Activated CD4-positive, CD25-positive, alpha-beta regulatory T cell treated with anti-CD3 and anti-CD28 coated beads, Interleukin-2, amount 50 U/mL, for 72 hours (primary cell): Measurements from ENCODE around the gene TJP1.
"Not testable (repeated sequence)": the region's sequence is repeated elsewhere in the genome, so short reads cannot be mapped to it uniquely, and the experiment has no call there.

Source experiments
- DNase-seq: peaks from one replicate; pipeline ENCODE4 v3.0.0; 2021

TJP1 gene

DNA sequence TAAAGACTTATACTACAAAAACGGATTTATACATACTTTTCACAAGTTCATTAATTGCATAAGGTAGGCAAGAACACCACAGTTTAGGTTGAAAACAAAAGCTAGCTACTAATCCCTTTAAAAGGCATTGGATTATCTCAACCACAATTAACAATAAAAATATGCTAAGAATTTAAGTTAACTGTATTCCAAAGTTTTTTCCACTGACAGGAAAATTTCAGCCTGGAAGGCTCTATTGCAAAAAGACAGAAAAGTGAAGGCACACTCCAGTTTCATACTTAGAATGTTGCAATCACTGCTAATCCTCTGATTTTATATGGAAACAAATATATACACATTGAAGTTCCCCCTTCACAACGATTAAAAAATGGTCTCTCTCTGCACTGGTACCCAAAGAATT lies 71.5 kb downstream of the TJP1 start:
- no peak for DNase-seq

DNA sequence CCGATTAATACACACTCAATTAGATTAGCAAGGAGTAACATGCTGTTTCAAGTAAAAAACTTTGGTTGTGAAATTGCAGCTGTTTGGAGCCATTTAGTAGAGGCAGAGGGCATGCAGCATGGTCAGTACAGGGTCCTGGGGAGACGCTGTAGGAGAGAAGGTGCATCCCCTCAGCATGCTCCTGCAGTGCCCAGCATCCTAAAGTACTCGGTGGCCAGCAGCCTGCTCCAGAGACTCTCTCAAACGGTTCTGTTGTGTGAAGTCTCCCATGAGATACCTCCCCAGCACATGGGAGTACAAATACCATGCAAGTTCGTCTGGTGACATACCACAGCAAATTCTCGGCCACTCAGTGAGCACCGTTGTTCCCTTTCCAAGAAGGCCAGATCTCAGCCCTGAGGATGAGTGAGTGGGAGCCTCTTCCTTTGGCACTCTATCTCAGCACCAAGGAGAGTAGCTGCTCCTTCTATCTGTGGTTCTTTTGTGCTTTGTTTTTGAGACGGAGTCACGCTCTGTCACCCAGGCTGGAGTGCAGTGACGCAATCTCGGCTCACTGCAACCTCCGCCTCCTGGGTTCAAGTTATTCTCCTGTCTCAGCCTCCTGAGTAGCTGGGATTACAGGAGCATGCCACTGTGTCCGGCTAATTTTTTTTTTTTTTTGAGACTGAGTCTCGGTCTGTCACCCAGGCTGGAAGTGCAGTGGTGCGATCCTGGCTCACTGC lies 72.7 kb downstream of the TJP1 start:
- no peak for DNase-seq

DNA sequence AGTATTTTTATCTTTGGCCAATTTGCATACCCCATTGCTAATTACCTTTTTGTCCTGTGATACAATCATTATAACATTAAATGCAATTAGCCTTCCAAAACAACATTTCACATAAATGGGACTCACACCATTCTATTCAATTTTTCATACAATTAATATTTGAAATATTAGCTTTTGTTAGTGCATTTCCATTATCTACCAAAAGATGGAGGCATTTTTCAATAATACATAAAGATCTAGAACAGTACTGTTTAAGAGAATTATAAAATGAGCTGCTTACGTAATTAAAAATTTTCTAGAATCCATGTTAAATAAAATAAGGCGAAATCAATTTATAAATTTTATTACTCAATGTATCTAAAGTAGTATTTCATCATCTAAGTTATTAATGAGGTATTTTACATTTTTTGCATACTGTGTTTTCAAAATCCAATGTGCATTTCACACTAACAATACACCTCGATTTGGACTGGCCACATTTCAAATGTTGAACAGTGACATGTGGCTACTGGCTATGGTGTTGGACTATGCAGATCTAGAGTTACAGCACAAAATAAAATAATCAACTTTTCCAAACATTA lies 74.3 kb downstream of the TJP1 start:
- DNase-seq, result no peak

DNA sequence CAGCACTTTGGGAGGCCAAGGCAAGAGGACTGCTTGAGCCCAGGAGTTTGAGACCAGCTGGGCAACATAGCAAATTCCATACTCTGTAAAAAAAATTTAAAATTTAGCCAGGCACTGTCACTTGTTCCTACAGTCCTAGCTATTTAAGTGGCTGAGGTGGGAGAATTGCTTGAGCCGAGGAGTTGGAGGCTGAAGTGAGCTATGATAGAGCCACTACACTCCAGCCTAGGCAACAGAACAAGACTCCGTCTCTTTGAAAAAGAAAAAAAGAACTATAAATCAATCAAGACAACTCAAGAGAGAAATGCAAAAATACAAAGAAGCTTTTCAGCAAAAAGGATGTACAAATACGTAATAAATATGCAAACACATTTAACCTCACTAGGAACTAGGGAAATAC lies 78.8 kb downstream of the TJP1 start:
- DNase-seq, result no peak

DNA sequence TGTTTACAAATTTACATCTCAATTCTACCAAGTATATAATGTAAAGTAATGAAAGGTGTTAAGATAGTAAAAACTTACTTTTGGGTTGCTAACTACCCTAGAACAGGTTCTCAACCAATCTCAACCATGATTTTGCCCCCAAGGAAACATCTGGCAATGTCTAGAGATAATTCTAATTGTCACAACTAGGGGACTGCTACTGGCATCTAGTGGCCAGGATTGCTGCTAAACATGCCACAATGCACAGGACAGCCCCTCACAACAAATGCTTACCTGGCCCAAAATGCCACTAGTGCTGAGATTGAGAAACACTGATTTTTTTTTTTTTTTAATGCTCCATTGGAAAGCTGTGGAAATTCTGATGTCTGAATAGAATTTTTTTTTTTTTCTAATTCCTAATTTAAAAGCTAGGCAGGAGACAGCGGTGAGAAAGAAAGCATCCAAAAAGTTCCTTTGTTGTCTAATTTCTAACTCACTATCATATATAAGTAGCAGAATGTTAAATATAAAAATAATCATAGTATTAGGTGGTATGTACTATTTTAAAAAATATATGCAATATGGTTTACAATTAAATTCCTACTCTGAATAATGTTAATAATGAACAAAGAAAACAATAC lies 81.5 kb downstream of the TJP1 start:
- no peak for DNase-seq

DNA sequence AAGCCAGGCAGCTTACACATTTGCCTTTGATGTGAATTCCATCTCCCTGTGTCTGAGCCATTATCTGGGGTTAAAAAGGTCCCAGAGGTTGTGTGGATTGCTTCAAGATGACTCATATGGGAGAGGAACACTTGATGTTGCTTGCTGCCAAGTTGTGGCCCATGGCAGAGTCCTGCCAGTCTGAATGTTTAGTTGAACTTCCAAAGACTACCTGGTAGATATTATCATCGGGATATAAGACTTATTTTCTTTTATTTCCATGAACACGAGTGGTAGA lies 85.6 kb downstream of the TJP1 start:
- no peak for DNase-seq

- no peak for DNase-seq
Observed at GRCh38 chr15:29736012-29736743, 86.1 kb downstream of the TJP1 start.

- DNase-seq, result no peak
Observed at GRCh38 chr15:29734917-29735572, 87.2 kb downstream of the TJP1 start.

- no peak for DNase-seq
Observed at GRCh38 chr15:29731865-29732264, 90.4 kb downstream of the TJP1 start.

GRCh38 chr15:29730471-29730870 lies 91.8 kb downstream of the TJP1 start:
- not testable (repeated sequence) for DNase-seq

DNA sequence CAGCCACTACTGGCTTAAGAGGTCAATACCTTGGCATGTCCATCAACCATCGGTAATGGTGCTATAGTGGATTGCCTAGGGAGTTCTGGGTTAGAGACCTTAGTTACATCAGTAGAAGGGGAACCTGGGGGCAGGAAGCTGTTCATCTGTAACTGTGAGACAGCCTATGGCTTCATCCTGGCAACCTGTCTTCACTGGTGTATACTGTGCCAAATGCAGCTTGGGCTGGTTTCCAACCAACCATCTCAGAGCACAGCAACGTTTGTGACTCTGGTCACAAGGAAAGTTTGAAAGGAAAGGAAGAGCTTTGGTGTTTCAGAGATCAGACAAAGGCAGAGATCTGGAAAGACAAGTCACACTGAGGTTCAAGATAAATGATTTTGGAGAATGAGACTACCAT lies 93.8 kb downstream of the TJP1 start:
- DNase-seq, result no peak

DNA sequence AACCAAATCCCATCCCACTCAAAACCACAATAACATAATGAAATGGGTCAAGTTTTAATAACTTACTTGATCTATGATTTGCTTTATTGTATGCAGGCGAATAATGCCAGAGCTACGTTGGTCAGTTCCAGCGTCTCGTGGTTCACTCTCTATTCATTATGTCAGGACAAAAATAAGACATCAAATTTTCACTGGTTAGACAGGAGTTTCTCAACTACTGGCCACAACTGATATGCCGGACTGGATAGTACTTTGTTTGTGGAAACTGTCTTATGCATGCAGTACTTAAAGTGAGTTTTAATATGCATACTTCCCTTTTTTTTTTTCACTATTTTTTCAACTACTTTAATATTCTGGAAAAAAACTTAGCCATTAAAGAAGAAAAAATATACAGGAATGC lies 94.4 kb downstream of the TJP1 start:
- DNase-seq, result no peak

DNA sequence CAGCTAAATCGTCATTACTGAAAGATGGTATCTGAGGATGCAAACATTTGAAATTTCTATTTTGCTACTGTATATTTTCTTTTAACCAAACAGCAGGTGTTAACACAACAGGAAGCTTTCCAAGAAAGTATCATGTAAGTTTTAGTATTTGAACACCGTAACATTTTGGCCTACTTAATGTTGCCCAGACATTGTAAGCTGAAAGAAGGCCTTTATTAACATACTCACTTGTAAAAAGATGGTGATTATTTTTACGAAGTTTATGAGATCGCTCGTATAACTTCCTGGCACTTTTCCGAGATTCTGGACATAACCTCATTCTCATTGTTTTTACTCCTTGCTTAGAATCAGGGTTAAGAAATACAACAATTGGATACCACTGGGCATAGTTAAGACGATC lies 95.7 kb downstream of the TJP1 start:
- no peak for DNase-seq

DNA sequence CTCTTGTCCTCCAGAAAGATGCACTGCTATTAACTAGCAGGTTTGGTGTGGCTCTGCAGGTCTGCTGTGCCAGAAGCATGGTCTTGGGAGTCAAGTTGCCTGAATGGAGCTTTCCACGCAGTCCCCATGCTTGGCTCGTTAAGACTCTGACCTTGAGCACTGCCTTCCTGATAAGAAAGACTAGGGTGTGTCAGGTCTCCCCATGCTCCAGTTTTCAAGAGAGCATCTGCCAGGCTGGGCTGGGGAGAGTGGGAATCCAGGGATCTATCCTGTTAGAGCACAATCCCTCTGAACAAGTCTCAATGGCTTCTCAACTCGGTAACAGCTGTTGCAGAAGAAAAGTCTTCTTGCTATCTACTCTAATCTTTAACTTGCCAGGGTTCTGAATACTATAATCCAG lies 98.2 kb downstream of the TJP1 start:
- DNase-seq, result no peak

DNA sequence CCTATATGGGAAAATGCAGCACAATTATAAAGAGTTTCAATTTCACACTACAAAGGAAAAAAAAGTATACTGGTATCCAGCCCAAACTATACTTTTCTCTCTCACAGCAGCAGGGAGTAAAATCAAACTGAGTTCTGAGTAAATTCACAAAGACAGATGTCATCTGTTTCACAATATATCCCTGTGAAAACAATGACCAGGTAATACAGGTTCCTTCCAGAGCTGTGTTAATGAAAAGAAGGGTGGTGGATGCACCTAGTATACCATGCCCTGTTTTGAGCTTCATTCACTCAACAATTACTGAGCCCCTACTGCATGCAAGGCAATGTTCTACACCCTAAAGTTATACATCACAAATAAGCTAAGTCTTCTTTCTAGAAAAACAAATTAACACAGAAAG lies 108.5 kb downstream of the TJP1 start:
- no peak for DNase-seq

GRCh38 chr15:29712149-29712885 lies 110.0 kb downstream of the TJP1 start:
- DNase-seq, result no peak

GRCh38 chr15:29711531-29711930 lies 110.7 kb downstream of the TJP1 start:
- no peak for DNase-seq

GRCh38 chr15:29708519-29708918 lies 113.7 kb downstream of the TJP1 start:
- no peak for DNase-seq

DNA sequence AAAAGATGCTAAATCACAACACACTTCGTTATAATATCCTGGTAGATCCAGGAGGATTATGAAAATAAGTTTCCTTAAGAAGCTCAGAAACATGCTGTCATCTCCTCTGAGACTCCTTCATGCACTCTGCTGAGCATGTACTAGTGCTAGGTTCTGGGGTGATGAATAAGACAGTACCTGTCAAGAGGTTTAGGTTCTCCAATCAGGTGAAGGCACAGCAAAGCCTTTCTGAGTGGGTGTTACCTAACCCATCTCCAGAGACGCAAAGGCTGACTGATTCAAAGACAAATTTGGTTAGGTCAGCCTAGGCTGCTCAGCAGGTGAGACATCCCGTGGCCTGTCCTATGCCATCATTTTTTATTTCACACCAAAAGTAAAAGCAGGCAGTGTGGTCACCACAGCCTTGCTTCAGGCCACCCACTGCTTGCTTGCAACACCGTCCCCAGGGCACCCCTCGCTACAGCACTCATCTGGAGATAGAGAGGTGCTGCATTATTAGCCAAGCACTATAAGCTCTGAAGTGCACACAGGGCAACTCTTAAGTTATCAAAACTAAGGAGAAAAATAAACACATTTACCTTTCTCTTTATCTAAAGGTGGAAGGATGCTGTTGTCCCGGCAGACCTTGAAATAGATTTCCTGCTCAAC lies 117.2 kb downstream of the TJP1 start:
- no peak for DNase-seq

GRCh38 chr15:29701151-29701550 lies 121.1 kb downstream of the TJP1 start:
- DNase-seq, result no peak

- no peak for DNase-seq
Observed at GRCh38 chr15:29700296-29700695, 122.0 kb downstream of the TJP1 start.

DNA sequence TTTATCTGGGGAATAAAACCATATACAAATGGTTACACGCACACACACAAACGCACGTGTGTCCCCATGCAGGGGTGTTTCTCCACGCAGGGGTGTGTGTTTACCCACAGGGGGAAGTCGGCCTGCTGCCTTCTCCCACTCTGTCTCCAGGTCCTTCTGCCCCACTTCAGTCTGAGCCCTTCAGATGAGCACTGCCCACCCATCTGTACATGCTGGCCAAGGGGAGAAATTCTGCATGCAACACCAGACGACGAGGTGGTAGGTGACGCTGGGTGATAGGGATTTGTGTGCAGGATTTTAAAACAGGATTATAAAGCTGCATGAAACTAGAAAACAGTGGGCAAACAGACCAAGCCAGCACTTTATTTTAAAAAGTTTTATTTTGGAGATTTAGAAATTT lies 122.5 kb downstream of the TJP1 start:
- DNase-seq, result no peak
